Activated CD4-positive, alpha-beta T cell treated with anti-CD3 and anti-CD28 coated beads, Interleukin-2, amount 50 U/mL, for 4 hours (primary cell): ENCODE measurements around the gene GTF3C1.

Experiments used
- DNase-seq, 2 experiments: peaks; one replicate each; pipeline ENCODE4 v3.0.0-alpha.2; 2020

GTF3C1 gene

GRCh38 chr16:27515874-27516353 is 33.8 kb downstream of the GTF3C1 start:
- peak in 1 of 2 experiments; percentile 2 for DNase-seq

- no peak for DNase-seq
Observed at GRCh38 chr16:27514806-27515205, 34.9 kb downstream of the GTF3C1 start.

GRCh38 chr16:27511657-27512448 is 37.9 kb downstream of the GTF3C1 start:
- DNase-seq = no peak

- no peak for DNase-seq
Observed at GRCh38 chr16:27508476-27508875, 41.2 kb downstream of the GTF3C1 start.

GRCh38 chr16:27506771-27507170 is 42.9 kb downstream of the GTF3C1 start:
- DNase-seq = no peak

- no peak for DNase-seq
Observed at GRCh38 chr16:27505297-27506236, 44.1 kb downstream of the GTF3C1 start.

DNA sequence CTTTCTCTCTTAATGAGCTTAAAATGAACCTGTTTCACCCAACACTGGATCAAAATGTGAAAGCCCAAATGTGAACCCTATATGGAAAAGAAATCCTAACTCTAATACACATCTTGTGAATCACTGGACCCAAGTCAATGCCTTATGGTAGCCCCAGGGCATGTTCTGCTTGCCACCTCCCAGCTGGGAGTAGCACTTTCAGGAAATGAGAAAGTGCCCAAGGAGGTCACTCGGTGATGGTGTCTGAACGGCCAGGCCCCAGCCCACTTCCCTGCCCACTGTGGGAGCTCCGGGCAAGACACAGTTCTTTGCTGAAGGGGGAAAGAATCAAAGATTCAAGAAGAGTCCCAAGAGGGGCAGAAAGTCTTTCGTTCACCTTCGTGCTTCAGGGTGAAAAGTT is 46.1 kb downstream of the GTF3C1 start:
- DNase-seq = no peak

DNA sequence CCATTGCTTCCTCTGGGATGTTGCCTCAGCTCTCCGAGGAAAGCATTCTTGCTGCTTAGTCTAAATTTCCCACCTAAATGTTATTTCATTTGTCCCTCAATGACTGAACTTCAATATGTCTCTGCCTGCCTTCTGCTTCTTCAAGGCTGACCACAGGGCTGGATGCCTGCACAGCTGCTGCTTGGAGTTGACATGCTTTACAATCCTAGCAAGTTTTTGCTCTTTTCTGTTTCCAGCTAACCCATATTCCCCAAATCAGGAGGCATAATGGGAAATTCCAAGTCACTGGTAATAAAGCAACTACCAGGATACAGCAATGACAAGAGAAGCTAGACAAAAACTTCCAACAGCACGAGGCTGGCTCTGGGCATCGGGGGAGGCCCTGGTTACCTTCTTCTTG is 48.9 kb downstream of the GTF3C1 start:
- no peak for DNase-seq

- no peak for DNase-seq
Observed at GRCh38 chr16:27499659-27500055, 50.1 kb downstream of the GTF3C1 start.

DNA sequence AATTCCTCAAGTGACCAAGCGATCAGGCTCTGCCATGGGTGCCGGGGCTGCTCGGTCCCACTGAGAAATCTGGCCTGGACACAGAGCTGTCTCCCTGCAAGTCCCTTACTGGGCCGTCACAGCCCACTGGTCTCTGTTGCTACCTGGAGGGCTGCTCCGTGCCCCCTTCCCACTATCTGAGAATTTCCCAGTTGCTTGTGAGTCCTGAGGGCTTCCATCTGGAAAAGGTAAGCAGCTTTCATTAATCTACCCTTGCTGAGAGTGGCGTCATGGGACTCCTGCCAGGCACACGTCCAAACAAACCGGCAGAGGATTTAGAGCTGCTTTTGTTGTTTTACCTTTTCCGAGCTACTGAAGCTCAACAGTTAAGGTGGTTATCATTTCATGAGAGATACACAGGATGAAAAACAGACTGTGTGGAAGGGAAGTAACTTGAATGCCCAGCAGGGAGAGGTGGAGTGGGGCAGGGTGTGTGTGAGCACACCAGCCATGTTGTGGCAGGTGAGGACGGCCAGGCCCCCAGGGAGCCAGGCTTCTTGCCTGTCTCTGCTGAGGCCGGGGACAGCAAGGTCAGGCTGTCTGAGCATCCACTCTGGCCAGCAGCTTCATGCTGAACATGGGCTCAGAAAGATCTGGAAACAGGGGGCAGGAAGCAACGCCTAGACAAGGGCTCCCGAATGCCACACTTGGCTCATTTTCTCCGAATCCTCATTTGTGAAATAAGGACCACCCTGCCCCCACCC is 50.6 kb downstream of the GTF3C1 start:
- no peak for DNase-seq

- no peak for DNase-seq
Observed at GRCh38 chr16:27498031-27498825, 51.5 kb downstream of the GTF3C1 start.

DNA sequence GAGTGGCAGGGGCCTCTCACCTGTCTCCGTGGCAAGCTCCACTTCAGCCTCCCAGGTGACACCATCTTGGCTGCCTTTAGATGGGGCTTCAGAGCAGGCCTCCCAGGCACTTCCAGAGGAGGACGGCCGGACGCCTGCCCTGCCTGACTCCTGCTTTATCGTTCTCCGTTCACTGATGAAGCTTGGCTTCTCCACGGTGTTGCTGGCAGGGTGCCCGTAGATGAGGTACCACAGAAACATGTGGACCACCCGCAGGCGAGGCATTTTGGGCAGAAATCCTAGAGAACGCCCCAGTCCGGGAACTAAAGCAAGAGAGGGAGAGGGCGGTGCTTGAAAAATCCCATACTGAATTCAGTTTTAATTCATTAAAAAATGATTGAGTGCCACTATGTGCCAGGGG is 54.5 kb downstream of the GTF3C1 start:
- no peak for DNase-seq

GRCh38 chr16:27492588-27492979 is 57.1 kb downstream of the GTF3C1 start:
- DNase-seq = no peak

GRCh38 chr16:27491894-27492587 is 57.7 kb downstream of the GTF3C1 start:
- no peak for DNase-seq

DNA sequence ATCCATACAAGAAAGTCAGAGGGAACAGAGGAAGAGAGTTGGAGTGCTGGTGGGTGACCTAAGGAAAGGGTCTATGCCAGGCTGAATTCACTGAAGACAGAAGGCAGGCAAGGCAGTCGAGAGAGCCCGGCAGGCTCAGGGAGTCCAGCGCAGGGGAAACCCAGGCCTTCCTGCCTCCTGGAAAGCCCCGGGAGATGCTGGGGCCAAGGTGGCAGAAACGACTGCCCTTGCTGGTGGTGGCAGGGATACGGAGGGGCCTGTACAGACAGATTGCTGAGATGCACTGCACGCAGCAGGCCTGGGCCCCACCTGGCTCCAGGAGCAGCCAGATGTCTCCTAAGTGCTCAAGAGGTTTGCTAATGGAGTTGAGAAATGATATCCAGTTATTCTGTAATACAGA is 59.8 kb downstream of the GTF3C1 start:
- DNase-seq = no peak

DNA sequence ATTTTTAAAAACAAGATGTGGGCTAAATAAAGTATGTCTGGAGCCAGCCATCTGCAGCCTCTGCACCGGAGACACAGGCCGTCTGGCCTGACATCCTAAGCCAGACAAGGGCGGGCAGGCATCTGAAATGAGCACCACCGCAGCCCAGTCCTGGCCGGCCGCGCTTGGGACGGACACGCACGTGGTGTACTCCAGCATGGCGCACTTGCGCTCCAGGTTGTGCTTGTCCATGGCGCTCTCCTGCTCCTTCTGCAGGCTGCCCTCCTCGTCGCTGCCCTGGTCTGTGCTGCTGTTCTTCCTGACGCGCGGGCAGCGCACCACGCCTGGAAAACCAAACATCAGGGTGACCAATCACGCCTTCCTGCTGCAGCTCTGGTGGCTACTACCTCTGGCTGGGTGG is 60.3 kb downstream of the GTF3C1 start:
- no peak for DNase-seq

DNA sequence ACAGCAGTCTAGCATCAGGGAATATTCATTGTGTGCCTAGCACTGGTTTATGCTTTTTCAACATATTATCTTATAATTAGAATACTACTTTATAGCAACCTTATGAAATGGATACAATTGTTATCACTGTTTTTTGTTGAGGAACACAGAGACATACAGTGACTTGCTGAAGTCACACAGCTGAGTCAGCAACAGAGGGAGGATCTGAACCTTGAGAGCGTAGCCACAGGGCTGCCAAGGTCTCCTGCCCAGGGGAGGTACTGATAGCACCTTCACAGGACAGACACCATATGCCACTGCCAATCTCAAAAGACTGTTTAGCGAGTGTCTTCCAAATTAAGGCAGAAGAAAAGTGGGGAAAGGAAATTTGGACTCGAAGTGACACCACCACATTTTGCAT is 63.0 kb downstream of the GTF3C1 start:
- no peak for DNase-seq

DNA sequence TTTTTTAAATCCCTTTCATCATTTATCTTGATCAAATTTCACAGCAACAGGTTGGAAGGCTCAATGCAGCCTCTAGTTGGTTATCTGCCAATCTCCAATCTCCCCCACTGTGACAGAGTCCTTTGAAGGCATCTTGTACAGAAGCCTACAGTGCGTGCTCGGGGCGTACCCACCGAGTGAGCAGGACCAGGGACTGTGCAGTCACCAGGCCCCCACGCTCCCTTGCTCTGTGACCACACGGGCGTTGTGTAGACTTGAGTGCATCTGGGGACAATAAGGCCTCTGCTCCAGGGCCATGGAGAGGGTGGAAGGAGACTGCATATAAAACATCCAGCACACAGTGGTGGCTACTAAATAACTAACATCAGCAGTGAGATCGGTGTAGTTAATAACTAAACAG is 63.4 kb downstream of the GTF3C1 start:
- no peak for DNase-seq

- DNase-seq = no peak
Observed at GRCh38 chr16:27485811-27486210, 63.9 kb downstream of the GTF3C1 start.

- DNase-seq = no peak
Observed at GRCh38 chr16:27485126-27485525, 64.6 kb downstream of the GTF3C1 start.

DNA sequence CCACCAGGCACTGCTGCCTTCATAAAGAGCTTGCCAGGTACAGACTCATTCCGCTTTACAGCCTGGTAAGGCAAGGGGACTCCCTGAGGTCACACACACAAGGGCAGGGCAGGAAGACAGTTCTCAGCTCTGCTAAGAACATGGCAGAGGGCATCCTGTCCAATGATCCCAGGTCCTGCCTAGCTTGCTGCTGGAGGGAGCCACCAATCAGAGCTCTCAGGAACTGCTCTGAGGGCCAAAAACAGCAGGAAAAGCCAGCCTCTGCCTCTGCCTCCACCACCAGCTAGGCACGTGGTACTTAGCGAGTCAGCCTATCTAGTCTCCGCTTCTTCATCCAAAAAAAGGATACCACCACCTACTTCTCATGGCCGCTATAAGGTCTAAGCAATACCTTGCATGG is 66.1 kb downstream of the GTF3C1 start:
- no peak for DNase-seq

DNA sequence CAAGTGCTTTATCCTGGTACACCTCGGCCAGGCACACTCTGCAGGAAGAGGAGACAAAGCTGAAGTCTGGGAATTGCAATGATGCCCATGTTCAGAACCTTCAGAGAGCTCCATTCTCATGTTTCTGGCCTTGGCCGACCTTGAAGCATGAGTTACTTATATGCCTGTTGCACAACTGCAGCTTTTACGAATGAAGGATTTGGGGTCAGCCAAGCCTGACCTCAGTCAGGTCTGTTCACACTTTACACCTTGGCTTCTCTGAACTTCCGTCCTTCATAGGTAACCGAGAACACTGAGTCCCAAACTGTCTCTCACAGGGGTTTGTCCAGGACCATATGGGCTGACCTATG is 66.7 kb downstream of the GTF3C1 start:
- DNase-seq = no peak
